Upper lobe of left lung (tissue), 4 donors: ENCODE data around the gene PROKR1.

Source experiments
- POLR2A ChIP-seq, 4 donors: fragments of 450-650 bp; IDR thresholded peaks; one replicate each; pipeline ENCODE4 v1.5.1; 2016 to 2017; ENCODE audit warnings: antibody characterized with exemption in 4 of 4, mild to moderate bottlenecking in 2 of 4
- TF ChIP-seq, protein P1 (sequence below), 6 experiments: fragments of 450-650 bp in 4 of 6; fragments of 200-600 bp in 2 of 6; sonication (generic) in 2 of 6; IDR thresholded peaks; one replicate each; pipeline ENCODE4 v1.5.1; 2016 to 2019; ENCODE audit warnings: antibody characterized with exemption in 6 of 6

DNA sequence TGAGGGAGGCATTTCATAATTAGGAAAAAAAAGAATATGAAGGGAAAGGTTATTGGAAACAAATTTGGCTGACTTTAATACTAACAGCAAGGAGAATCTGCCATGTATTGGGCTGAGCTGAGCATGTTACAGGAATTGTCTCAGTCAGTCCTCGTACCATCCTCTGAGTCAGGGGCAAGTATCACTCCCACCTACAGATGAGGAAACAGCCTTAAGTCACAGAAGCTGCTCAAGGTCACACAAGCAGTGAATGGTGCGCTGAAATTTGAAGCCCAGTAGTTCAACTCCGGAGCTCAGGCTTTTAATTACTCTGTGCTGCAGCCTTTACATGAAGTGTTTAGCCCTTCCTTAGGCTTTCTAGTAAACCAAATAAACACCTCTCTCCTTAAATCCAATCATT lies 17.3 kb downstream of the PROKR1 start:
- TF ChIP-seq, protein P1, sequence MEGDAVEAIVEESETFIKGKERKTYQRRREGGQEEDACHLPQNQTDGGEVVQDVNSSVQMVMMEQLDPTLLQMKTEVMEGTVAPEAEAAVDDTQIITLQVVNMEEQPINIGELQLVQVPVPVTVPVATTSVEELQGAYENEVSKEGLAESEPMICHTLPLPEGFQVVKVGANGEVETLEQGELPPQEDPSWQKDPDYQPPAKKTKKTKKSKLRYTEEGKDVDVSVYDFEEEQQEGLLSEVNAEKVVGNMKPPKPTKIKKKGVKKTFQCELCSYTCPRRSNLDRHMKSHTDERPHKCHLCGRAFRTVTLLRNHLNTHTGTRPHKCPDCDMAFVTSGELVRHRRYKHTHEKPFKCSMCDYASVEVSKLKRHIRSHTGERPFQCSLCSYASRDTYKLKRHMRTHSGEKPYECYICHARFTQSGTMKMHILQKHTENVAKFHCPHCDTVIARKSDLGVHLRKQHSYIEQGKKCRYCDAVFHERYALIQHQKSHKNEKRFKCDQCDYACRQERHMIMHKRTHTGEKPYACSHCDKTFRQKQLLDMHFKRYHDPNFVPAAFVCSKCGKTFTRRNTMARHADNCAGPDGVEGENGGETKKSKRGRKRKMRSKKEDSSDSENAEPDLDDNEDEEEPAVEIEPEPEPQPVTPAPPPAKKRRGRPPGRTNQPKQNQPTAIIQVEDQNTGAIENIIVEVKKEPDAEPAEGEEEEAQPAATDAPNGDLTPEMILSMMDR (IDR thresholded peaks at IDR 0.05): no peak
- no peak for TF ChIP-seq POLR2A (IDR thresholded peaks at IDR 0.05)
